GM18507 (cell line): ENCODE measurements around the gene LINGO1.
A peak's percentile ranks its signal among the peaks of the same experiment; 100 is the strongest.

Source experiments
- DNase-seq: peaks from one replicate; pipeline ENCODE4 v3.0.0; 2011; ENCODE audit warnings: low read depth; ENCODE audit not compliant: insufficient read length; ENCODE audit errors: extremely low spot score
- FAIRE-seq: peaks from 2 replicates; lab custom pipeline; 2011; peaks lifted over from hg19 to GRCh38; lab: Jason Lieb, UNC

Gene LINGO1, protein sequence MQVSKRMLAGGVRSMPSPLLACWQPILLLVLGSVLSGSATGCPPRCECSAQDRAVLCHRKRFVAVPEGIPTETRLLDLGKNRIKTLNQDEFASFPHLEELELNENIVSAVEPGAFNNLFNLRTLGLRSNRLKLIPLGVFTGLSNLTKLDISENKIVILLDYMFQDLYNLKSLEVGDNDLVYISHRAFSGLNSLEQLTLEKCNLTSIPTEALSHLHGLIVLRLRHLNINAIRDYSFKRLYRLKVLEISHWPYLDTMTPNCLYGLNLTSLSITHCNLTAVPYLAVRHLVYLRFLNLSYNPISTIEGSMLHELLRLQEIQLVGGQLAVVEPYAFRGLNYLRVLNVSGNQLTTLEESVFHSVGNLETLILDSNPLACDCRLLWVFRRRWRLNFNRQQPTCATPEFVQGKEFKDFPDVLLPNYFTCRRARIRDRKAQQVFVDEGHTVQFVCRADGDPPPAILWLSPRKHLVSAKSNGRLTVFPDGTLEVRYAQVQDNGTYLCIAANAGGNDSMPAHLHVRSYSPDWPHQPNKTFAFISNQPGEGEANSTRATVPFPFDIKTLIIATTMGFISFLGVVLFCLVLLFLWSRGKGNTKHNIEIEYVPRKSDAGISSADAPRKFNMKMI

DNA sequence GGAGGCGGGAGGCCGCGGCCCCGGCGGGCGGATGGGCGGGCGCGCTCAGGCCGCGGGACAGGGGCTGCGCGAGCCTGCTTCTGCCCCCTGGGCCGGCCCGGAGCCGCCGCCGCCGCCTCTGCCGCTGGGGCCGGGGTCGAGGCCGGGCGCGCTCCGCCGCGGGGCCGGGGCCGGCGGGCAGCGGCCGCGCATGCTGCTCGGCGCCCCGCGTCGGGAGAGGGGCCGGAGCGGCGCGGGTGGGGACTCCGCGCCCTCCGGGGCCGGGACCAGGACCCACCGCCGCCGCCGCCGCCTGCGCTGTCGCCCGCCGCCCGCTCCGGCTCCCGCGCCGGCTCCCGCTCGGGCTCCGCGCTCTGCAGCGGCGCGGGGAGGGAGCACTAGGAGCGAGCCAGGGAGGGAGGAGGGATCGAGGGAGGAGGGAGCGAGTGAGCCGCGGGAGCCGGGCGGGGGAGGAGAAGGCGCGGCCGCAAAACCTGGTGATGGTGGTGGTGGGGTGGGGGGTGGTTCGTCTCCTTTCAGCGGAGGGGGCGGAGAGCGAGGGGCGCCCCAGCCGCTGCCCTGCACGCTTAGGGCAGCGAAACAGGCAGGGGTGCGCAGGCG lies at the start of gene LINGO1:
Gene LINGO1 (minus strand): TSS at position 379 of the 600 bp plus-strand sequence. CDS start 597 bp downstream, outside the sequence.
- FAIRE-seq (no peak), DNase-seq (no peak)

DNA sequence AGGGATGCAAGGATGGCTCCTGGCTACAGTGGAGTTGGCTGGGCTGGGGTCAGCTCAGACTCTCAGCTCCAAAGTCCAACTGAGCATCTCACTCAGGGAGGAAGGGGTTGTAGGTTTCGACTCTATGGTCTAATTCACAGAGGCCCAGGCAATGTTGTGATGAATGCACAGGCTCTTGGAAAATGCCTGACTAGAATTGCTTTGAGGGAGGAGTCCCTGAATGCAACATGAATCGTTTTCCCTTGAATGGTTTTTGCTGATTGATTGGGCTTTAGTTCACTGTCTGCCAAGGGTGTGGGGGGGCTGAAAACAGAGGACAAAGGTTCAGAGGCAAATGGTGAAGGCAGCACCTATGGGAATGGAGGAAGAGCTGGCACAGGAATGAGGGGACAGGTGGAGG lies 48.6 kb upstream of the LINGO1 start:
- no peak for FAIRE-seq
- no peak for DNase-seq

DNA sequence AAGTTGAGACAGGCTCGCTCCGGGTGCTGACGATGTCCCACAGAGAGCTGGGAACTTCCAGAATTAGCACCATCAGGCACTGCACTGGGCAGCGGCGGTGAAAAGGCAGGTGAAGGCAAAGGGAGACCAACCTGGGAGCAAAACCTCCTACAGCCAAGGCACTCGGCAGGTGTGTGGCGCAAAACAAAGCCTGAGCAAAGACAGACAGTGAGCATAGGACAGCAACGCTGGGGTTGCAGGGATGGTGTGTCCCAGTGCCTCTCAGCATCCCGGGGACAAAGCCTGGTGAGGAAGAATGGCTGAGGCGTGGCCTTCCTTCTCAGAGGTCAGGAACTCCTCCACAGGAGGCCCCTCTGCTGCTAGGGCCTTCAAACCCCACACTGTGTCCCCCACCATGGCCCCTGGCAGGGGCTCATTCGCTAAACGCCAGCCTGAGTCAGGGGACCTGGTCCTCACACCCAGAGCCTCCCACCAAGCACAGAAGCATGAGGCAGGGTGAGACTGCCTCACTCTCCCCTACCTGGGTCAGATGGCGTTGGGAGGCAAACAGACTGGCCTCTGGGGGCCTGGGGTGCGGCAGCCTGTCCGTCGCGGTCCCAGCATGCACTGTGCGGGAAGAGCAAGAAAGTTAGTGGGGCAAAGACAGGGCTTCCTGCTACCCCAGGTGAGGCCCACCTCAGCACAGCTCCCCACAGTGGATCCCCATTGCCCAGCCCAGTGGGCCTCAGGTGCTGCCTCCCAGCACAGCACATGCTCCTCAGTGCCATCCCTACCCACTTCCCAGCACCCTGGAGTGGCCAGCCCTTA lies 44.1 kb upstream of the LINGO1 start:
- DNase-seq (no peak), FAIRE-seq (no peak)

DNA sequence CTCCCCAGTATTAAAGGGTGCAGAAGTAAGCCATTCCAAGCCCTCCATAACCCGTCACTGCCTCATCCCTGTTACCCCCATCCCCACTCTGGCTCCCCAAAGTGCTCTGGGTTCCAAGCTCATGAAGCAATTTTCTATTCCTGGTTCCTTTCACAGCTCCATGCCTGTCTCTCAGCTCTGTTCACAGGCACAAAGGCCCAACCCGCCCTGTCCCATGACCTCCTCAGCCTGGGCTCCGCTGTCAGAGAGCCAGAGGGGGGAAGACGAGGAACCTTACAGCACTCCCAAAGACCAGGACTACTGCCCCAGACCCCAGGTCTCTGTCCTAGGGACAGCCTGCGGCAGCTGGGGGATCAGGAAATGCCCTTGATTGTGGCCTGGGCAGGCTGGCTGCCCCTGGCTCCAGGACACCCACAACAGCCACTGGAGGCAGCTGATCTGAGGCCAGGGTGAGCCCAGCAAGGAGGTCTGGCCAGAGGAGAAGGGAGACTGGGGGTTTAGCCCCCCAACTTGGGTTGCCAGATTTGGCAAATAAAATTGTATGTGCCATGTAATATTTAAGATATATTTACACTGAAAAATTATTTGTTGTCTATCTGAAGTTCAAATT lies 43.2 kb upstream of the LINGO1 start:
- no peak for FAIRE-seq
- no peak for DNase-seq

DNA sequence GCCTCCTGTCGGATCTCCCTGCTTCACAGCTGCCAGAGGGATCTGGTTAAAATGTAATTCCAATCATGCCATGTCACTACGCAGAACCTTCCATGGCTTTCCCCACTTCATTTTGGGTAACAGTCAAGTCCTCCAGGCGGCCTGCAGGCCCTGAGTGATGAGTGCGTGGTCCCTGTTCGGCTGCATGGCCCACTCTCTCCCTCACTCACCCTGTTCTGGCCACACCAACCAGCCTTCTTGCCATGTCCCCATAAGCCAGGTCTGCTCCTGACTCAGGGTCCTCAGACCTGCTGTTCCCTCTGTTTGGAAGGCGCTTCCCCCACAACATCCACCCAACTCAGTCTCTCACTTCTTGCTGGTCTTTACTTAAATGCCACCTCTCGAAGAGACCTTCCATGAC lies 41.6 kb upstream of the LINGO1 start:
- DNase-seq (no peak), FAIRE-seq (no peak)

DNA sequence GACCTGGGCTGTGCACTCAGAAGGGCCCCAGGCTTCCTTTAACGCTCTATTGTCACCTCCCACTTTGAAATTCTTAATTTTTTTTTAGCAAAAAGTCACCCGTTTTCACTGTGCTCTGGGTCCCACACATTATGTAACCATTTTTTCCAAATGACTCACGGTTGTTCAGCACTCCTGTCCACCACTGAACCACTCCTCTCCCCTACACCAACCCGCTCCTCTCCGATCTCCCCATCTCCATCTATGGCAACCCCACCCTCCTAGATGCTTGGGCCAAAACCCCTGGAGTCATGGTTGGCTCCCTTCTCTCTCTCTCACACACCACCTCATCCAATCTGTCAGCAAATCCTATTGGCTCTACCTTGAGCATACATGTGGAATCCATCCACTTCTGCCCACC lies 41.2 kb upstream of the LINGO1 start:
- no peak for DNase-seq
- FAIRE-seq, result no peak

DNA sequence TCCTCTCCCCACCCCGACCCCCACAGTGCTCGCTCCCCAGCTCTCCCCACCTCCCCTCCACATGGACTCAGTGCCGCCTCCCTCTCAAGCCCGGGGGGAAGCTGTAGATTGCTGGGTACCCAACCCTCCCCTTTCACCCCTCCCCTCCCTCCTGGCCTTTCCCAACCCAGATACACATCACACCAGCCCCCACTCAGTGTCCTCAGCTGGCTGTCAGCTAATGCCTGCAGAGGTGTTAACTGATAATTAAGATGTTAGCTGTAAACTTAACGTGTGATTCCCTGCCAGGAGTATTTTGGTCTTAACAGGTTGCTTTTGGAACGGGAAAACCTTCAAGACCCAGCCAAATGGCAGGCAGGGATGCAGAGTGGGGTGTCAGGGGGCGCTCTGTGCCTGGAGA lies 39.4 kb upstream of the LINGO1 start:
- no peak for FAIRE-seq
- DNase-seq, result no peak

DNA sequence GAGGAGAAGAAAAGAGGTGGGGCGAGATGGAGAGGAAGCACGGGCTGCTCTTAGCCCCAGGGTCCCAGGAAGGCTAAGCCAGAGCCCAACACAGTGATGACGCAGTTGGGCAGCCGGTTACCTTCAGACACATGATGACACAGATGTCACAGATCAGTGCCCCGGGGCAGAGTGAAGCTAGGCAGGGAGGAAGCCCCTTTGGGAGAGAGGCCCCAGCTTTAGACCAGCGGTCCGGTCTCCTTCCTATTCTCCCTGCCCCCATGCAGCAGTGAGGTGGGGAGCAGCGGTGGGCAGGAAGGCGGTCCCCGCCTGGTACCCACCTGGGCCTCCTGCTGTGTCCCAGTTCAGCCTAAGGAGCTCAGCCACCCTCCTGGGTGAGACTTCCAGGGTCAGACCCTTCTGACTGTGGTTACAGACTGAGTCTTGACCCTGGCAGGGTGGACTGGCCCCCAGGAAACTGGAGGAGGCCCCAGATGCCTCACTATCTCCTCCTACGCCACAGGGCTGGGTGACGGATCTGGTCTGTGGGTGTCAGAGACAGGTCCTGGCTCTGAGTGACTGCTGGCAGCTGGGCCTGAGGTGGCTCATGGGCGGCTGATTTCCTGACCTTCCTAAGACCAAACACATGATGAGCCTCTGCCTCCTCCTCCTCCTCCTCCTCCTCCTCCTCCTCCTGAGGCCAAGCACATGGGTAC lies 38.8 kb upstream of the LINGO1 start:
- no peak for FAIRE-seq
- no peak for DNase-seq

DNA sequence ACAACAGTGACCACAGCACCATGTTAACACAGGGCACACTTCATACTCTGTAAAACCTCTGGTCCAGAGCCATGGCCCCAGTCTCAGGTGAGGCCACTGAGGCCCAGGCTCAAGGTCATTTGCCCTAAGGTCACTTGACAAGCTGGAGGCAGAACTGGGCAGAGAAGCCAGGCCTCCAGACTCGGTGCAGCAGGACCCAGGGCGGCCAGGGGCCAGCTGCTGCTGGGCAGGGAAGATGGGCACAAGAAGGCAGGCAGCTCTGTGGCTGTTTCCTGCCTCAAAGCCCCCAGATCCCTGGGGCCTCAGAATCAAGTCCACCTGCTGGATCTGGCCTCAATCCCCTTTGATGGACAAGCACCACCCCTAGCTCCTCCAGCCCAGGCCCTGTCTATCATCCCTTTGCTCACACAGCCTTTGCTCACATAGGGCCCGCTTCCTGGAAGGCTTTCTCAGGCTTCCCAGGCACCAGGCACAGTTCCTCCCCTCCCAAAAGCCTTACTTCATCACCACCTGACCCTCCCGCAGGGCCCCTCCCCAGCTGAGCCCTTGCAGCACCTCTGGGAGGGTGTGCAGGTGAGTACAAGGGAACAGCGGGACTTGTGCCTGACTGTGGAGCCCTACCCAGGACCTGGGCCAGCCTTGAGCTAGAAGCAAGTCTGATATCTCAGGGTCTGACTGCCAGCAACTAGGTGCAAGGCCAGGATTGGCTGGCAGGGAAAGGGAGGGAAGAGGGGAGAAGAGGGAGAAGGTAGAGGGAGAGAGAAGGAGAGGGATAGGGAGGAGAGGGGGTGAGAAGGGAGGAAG lies 38.0 kb upstream of the LINGO1 start:
- no peak for DNase-seq
- FAIRE-seq, result no peak

DNA sequence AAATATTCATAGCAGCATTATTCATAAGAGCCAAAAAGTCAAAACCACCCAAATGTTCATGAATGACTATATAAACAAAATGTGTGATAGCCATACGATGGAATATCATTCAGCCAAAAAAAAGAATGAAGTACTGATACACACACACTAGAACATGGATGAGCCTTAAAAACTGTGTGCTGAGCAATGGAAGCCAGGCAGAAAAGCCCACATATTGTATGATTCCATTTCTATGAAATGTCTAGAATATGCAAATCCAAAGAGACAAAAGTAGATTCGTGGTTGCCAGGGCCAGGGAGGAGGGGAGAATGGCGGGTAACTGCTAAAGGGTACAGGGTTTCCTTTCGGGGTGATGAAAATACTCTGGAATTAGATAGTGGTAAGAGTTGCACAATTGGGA lies 37.2 kb upstream of the LINGO1 start:
- DNase-seq (no peak), FAIRE-seq (no peak)

DNA sequence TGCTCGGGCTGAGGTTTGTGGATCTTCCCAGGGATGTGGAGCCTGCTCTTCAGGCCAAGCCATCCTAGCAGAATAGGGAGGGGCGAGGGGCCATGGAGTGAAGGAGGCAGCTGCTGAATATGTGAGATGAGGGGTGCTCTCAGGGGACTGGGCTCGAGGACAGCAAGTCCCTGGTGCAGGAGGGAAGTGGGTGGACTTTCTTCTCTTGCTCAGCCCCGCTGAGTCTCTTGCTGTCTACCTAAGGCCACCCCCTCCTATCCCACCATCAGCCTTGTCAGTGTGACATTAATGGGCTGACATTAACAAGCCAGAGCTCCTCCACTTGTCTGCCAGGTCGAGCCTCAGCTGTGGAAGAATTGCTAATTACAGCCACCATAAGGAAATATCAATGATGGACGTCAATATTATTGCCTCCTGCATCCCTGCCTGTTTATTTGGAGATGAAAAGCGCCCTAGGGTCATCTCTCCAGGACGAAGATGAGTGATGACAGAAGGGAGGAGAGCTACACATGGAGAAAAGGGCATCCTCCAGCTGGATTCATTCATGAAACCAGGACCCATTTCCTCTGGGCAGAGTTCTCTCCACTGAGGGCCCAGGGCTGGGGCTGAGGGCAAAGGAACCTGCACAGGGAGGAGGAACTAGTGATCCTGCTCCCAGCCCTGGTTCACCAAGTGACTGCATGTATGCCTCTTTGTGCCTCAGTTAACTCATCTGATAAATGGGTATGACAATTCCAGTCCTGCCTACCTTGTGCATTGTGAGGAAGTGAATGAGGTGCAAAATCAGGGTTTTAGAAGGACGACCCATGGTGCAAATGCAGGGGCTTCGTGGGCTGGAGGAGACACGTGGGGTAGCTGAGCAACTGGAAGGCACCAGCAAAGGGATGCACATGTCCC lies 34.9 kb upstream of the LINGO1 start:
- no peak for DNase-seq
- no peak for FAIRE-seq

DNA sequence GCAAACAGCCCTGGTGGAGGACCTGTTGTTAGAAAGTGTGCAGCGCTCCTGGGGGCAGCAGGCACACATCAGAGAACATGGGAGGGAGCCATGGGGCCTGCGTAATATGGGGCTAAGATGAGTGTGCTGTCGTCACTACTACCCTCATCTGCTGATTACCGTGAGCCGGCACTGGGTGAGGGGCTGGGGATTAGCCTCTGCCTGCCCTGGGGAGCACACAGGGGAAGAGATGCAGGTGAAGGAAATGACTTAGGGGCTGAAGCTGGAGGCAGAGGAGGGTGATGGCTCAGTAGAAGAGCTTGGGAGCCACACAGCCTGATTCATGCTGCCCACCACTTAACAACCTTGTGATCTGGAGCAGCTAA lies 33.6 kb upstream of the LINGO1 start:
- no peak for FAIRE-seq

DNA sequence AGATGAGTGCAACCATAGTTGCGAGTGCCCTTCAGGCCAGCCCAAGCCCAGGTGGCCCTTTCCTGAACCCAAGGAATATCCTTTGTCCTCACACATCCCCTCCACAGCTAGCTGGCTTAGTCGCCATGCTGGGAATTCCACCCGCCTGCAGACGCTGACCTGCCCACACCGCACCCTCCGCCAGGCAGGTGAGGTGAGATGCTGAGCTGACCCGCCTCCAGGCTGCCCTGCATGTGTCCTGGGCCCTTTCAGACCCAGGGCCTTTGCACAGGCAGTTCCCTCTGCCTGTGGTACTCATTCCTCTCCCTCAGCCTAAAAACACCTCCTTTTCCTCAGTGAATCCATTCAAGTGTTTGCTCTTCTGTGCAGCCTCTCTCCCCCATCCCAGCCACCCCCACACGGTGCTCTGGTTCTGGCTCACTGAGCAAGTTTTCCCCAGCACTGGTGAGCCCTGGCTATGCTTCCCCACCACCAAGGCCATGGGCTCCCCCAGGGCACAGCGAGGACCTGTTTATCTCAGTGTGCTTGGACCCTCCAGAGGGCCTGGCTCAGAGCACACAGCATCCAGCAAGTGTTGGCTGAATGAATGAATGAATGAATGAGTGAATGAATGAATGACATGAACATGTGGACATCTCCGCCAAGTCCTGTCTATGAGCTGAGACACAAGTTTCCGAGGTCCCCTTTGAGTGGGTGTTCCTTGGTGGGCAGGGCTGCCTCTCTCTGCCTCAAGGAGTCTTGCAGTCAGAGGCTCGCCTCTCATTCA lies 33.0 kb upstream of the LINGO1 start:
- DNase-seq, result no peak
- FAIRE-seq, result no peak

More for the DNA sequence above, 33.6 kb upstream of the LINGO1 start:
- DNase-seq, result no peak

DNA sequence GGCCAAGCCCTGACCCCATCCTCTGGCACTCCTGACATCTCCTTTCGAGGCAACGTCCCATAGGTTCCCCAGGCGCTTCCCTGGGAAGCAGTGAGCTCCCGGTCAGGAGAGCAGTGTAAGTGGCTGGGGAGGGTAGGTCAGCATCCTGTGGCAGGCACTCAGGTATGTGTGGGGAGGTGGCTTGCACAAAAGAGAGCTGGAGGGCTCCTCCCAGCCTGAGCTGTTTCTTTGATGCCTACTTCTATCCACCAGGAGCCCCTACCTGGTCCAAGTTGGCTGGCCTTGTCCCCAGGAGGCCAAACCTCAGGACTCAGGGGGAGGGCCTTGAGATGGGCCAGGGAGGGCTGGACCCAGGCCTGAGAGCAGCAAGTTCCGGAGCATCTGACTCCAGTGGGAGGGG lies 31.7 kb upstream of the LINGO1 start:
- FAIRE-seq (no peak), DNase-seq (no peak)

DNA sequence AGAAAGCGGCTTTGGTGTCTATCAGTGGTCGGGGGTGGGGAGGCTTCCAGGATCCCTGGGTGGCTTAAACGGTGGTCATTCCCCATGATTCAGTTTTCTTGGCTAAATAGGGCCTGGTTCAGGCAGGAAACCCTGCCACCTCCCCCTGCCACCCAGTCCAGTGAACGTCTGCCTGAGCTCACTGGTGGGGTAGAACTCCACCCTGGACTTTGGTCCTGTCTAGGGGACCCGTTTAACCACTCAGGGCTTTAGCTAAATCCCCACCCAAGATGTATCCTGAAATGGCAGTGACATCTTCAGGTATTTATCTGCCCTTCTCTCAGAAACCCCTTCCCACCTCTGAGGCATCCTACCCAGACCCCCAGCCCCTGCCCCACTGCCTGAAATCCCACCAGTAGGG lies 30.5 kb upstream of the LINGO1 start:
- FAIRE-seq (no peak), DNase-seq (no peak)

DNA sequence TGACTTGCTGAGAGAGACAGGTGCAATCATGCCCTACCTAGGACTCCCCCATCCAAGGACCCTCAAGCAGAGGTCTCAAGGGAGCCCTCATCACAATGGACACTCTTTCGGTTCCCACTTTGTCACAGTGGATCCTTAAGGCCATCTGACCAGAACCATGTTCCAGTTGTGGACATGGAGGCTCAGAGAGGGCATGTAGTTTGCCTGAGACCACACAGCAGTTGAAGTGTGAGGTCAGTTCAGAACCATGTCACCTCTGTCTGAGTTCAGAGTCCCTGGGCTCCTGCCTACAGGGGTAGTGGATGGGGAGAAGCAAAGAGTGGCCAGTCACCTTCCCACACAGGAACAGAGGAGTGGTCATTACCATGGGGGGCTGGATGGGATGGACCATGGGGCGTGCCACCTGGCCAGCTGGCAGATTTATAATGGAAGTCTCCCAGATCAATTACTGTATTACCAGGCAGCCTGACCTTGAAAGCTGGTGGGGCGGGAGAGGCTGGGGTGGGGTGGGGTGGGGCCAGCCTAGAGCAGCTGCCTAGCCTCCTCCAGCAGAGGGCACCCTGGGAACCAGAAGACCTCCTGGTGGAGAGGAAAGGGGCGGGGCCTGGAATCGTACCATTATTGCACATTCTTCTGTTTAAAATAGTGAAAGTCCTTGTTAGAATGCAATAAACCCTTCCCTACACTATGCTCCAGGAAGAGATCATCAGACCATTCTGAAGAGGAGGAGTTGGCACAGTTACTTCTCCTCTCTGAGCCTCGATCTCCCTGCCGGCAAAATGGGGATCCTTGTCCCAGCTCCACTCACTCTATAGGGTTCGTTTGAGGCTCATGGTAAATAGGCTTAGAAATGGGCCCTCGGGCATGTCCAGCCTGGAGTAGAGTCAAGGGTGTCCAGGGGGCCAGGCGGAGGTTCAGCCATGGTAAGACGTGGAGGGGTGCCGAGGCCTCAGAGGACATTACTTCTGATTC lies 26.9 kb upstream of the LINGO1 start:
- no peak for FAIRE-seq
- DNase-seq, result peak; percentile 36
